PC-3 (cell line): Measurements from ENCODE around the gene NCEH1. TPM values are rescaled to one million over a fixed set of nuclear protein-coding genes. Genes with fewer than 3 reads are reported as not detected.
"Not testable (repeated sequence)": the region's sequence is repeated elsewhere in the genome, so short reads cannot be mapped to it uniquely, and the experiment has no call there.

ENCODE experiments used
- ATAC-seq: fragments of 200-7000 bp; cut with Tn5 transposase; 2 replicates; pipeline ENCODE4 v1.9.1; 2020; ENCODE audit warnings: mild to moderate bottlenecking, moderate library complexity
- BruUV-seq: library from RNA; stranded (reverse); fragments of 400-500 nt; replicated peaks from 2 replicates; lab custom pipeline; 2021; lab: Mats Ljungman, UMichigan
- CTCF ChIA-PET: fragments of 300-600 bp; sonication (Branson Sonifier 250); formaldehyde crosslinking; loops from one replicate; lab custom pipeline; 2022; ENCODE audit warnings: antibody characterized with exemption; lab: Charles Lee
- POLR2A ChIA-PET: fragments of 300-600 bp; sonication (Branson Sonifier 250); formaldehyde crosslinking; loops from one replicate; lab custom pipeline; 2022; ENCODE audit warnings: antibody characterized with exemption; ENCODE audit not compliant: unreplicated experiment; lab: Charles Lee
- DNase-seq: peaks from one replicate; pipeline ENCODE4 v3.0.0-alpha.2; 2015
- H2AFZ ChIP-seq: fragments of 300-600 bp; sonication (generic); 2 replicates; pipeline ENCODE4 v1.6.0; 2016; ENCODE audit warnings: antibody characterized with exemption, low read length
- H3F3A ChIP-seq: fragments of 300-600 bp; sonication (generic); one replicate; pipeline ENCODE4 v1.6.0; 2017; ENCODE audit warnings: antibody characterized with exemption, low read length, control low read depth, mild to moderate bottlenecking; ENCODE audit not compliant: unreplicated experiment
- H3K27ac ChIP-seq: fragments of 300-600 bp; sonication (generic); 2 replicates; pipeline ENCODE4 v1.5.1; 2016; ENCODE audit warnings: mild to moderate bottlenecking, low read length
- H3K27me3 ChIP-seq: fragments of 300-600 bp; sonication (generic); 2 replicates; pipeline ENCODE4 v1.6.1; 2016; ENCODE audit warnings: low read length, mixed read lengths
- H3K36me3 ChIP-seq: fragments of 300-600 bp; sonication (generic); 2 replicates; pipeline ENCODE4 v1.6.1; 2016; ENCODE audit warnings: low read depth, mixed run types, low read length, mixed read lengths
- H3K4me1 ChIP-seq: fragments of 300-600 bp; sonication (generic); 2 replicates; pipeline ENCODE4 v1.5.1; 2016; ENCODE audit warnings: low read length; ENCODE audit not compliant: insufficient read depth
- H3K4me2 ChIP-seq: fragments of 300-600 bp; sonication (generic); 2 replicates; pipeline ENCODE4 v1.6.0; 2016; ENCODE audit warnings: low read length
- H3K4me3 ChIP-seq: fragments of 300-600 bp; sonication (generic); 2 replicates; pipeline ENCODE4 v1.5.1; 2016; ENCODE audit warnings: mild to moderate bottlenecking, low read length, mixed read lengths
- H3K79me2 ChIP-seq: fragments of 300-600 bp; sonication (generic); 2 replicates; pipeline ENCODE4 v1.6.1; 2017; ENCODE audit warnings: low read length, mixed read lengths
- H3K9ac ChIP-seq: fragments of 300-600 bp; sonication (generic); 2 replicates; pipeline ENCODE4 v1.6.0; 2016; ENCODE audit warnings: mild to moderate bottlenecking, low read length
- H3K9me2 ChIP-seq: fragments of 300-600 bp; sonication (generic); replicated peaks from 2 replicates; pipeline ENCODE4 v1.6.1; 2016; ENCODE audit warnings: mixed run types, low read length, mixed read lengths
- H3K9me3 ChIP-seq: fragments of 300-600 bp; sonication (generic); 2 replicates; pipeline ENCODE4 v1.6.1; 2016; ENCODE audit warnings: low read length, mixed read lengths
- H4K20me1 ChIP-seq: fragments of 300-600 bp; sonication (generic); 2 replicates; pipeline ENCODE4 v1.6.1; 2016; ENCODE audit warnings: low read length, mixed read lengths
- EZH2 ChIP-seq: fragments of 300-600 bp; sonication (generic); IDR thresholded peaks from one replicate; pipeline ENCODE4 v1.6.1; 2017; ENCODE audit warnings: antibody characterized with exemption, mild to moderate bottlenecking, low read length; ENCODE audit not compliant: unreplicated experiment
- EZH2phosphoT487 ChIP-seq: fragments of 300-600 bp; sonication (generic); IDR thresholded peaks from 2 replicates; pipeline ENCODE4 v1.6.1; 2018; ENCODE audit warnings: mild to moderate bottlenecking, antibody characterized with exemption, low read length, borderline replicate concordance
- intact Hi-C: fragments of 100-400 bp; cut with micrococcal nuclease; formaldehyde crosslinking; loops from 2 replicates; pipeline ENCODE4 v1.9.0; 2023
- total RNA-seq: library from RNA; depleted of rRNA; stranded (reverse); fragments of >200 nt; gene quantifications from 2 replicates; pipeline ENCODE4 v1.2.3, GENCODE V29; 2014
- TF ChIP-seq, protein P1 (sequence below): fragments of 300-600 bp; sonication (generic); conservative IDR thresholded peaks from 2 replicates; pipeline ENCODE4 v1.5.1; 2017; ENCODE audit warnings: antibody characterized with exemption, low read depth, mild to moderate bottlenecking, low read length

NCEH1 gene
- total RNA-seq, 1 experiment from 2014 or later: 28.2 TPM

DNA sequence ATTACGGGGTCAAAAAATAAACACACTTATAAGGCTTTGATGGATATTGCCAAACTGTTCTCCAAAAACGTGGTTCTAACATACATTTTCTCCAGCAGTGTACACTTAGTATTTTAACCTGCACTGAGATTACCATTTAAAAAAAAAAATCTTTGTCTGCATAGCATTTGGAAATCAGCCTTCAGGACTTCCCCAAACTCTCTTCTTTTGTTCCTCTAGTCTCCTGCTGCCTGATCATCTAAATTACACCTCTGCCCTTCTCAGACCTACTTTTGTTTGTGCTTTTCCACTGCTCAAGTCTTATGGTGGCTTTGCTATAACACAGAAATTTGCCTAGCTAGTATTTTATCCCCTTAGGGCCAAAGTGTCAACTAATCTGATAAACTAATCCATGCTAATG, 3.8 kb downstream of the NCEH1 start:
- TF ChIP-seq, protein P1, sequence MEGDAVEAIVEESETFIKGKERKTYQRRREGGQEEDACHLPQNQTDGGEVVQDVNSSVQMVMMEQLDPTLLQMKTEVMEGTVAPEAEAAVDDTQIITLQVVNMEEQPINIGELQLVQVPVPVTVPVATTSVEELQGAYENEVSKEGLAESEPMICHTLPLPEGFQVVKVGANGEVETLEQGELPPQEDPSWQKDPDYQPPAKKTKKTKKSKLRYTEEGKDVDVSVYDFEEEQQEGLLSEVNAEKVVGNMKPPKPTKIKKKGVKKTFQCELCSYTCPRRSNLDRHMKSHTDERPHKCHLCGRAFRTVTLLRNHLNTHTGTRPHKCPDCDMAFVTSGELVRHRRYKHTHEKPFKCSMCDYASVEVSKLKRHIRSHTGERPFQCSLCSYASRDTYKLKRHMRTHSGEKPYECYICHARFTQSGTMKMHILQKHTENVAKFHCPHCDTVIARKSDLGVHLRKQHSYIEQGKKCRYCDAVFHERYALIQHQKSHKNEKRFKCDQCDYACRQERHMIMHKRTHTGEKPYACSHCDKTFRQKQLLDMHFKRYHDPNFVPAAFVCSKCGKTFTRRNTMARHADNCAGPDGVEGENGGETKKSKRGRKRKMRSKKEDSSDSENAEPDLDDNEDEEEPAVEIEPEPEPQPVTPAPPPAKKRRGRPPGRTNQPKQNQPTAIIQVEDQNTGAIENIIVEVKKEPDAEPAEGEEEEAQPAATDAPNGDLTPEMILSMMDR: no peak
- no peak for TF ChIP-seq EZH2
- TF ChIP-seq EZH2phosphoT487: no peak
- H3K79me2 ChIP-seq: peaks cover 87% of the 10 kb centered on the region
- no TSS peak for BruUV-seq
- no peak overlapping the region for H3K9ac ChIP-seq
- no peak overlapping the region for H3K4me3 ChIP-seq
- H3K4me2 ChIP-seq: peak overlapping the region; percentile 14; the same call in 1 of the 2 replicates
- no peak overlapping the region for H3K27ac ChIP-seq
- peaks cover 3% of the 10 kb centered on the region; the same call in 1 of the 2 replicates for H3K36me3 ChIP-seq
- POLR2A ChIA-PET: no interaction called here
- H3K4me1 ChIP-seq: peaks cover 30% of the 10 kb centered on the region
- no peaks in the 10 kb centered on the region for H3K27me3 ChIP-seq
- no peaks in the 10 kb centered on the region for H3K9me3 ChIP-seq
- no peak overlapping the region for H2AFZ ChIP-seq
- peaks cover 38% of the 10 kb centered on the region for H4K20me1 ChIP-seq
- CTCF ChIA-PET: no interaction called here
- H3K9me2 ChIP-seq: no peaks in the 10 kb centered on the region
- no peak for DNase-seq
- no peak for ATAC-seq
- peaks cover 8% of the 10 kb centered on the region for H3F3A ChIP-seq
- intact Hi-C loops: no loop called here

DNA sequence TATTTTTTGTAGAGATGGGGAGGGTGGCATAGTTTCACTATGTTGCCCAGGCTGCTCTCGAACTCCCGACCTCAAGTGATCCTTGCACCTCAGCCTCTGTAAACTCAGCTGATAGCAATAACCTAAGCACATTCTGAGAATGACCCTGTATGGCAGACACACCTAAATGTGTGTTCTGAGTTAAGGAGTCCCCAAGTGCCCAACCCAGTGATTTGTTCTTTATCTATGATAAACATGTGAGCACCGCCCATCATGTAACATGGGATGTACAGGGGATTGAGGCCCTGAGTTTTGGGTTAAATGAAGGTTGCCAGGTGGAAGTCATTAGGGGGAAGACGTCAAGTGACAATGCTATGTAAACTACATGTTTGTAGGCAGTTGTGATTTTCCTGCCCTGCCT, 5.7 kb downstream of the NCEH1 start:
- Histone ChIP-seq H3K4me3 (no peak overlapping the region), H4K20me1 (peaks cover 35% of the 10 kb centered on the region), H3K4me1 (peaks cover 22% of the 10 kb centered on the region), H3K79me2 (peaks cover 98% of the 10 kb centered on the region), H3K4me2 (no peak overlapping the region), H3K9ac (no peak overlapping the region), H2AFZ (no peak overlapping the region), H3K9me2 (no peaks in the 10 kb centered on the region), H3K9me3 (no peaks in the 10 kb centered on the region), H3K27ac (no peak overlapping the region), H3K36me3 (peaks cover 3% of the 10 kb centered on the region; the same call in 1 of the 2 replicates), H3K27me3 (no peaks in the 10 kb centered on the region), H3F3A (no peaks in the 10 kb centered on the region)
- DNase-seq: no peak
- no peak for ATAC-seq
- POLR2A ChIA-PET: interaction anchor here (0.6 to 1.5 kb wide), 2 partner anchors 24 to 45 kb away, joined by 3 to 6 read pairs; partner anchors contain the start of gene ECT2
- no TSS peak for BruUV-seq
- intact Hi-C loops: no loop called here
- CTCF ChIA-PET: no interaction called here
- no peak for TF ChIP-seq EZH2
- TF ChIP-seq, protein P1: no peak
- no peak for TF ChIP-seq EZH2phosphoT487

DNA sequence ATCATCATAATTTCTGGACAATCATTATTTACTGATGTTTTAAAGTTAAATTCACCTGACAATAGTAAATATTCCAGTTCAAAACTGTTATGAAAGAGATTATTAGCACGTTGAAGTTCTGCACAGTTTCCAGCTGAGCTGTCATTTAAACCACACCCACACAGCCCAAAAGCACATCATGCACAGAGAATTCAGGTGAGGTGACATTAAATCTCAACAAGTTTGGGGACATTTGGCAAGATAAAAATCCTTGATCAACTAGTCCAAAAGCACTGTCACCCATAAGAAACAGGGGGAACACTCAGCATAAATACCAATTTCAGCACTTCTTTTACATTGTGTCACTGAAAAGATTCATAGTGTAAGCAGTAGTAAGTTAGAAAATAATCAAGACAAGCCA, 6.9 kb downstream of the NCEH1 start:
- H3K9ac ChIP-seq: no peak overlapping the region
- CTCF ChIA-PET: interaction anchor here (0.9 kb wide), 1 partner anchor 47 kb away, joined by 4 read pairs; the partner anchor contains the start of gene ECT2

DNA sequence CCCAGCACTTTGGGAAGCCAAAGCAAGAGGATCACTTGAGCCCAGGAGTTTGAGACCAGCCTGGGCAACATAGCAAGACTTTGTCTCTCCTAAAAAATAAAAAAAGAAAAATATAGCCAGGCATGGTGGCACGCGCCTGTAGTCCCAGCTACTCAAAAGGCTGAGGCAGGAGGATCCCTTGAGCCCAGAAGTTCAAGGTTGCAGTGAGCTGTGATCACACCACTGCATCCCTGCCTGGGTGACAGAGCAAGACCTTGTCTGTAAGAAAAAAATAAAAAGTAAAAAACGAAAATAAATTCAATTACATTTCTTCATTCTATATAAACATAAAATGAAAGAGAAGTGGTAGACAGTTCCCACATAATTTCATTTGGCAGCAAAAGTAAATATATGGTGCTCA, 8.1 kb downstream of the NCEH1 start:
- CTCF ChIA-PET, ATAC-seq, H3K9ac ChIP-seq, H3K9me3 ChIP-seq, H2AFZ ChIP-seq, BruUV-seq, H3F3A ChIP-seq, H3K4me1 ChIP-seq, H3K4me3 ChIP-seq, DNase-seq, intact Hi-C loops, H3K27me3 ChIP-seq, H3K4me2 ChIP-seq, H3K36me3 ChIP-seq, H3K9me2 ChIP-seq, H3K27ac ChIP-seq, POLR2A ChIA-PET: not testable (repeated sequence)
- Histone ChIP-seq H4K20me1 (peaks cover 23% of the 10 kb centered on the region), H3K79me2 (peaks cover 97% of the 10 kb centered on the region)

More for the DNA sequence above, 6.9 kb downstream of the NCEH1 start:
- H3K27me3 ChIP-seq: no peaks in the 10 kb centered on the region
- no peak for ATAC-seq
- POLR2A ChIA-PET: interaction anchor here (0.5 to 1.5 kb wide), 3 partner anchors 9 to 46 kb away, joined by 3 to 6 read pairs (median 4); partner anchors contain the start of gene ECT2
- DNase-seq: no peak
- H3K79me2 ChIP-seq: peaks cover 98% of the 10 kb centered on the region
- H3K4me1 ChIP-seq: peaks cover 15% of the 10 kb centered on the region
- peaks cover 3% of the 10 kb centered on the region; the same call in 1 of the 2 replicates for H3K36me3 ChIP-seq
- no TSS peak for BruUV-seq
- H3K4me3 ChIP-seq: no peak overlapping the region
- no peak for TF ChIP-seq EZH2phosphoT487
- TF ChIP-seq, protein P1: no peak
- no peak for TF ChIP-seq EZH2
- H3F3A ChIP-seq: no peaks in the 10 kb centered on the region
- no peak overlapping the region for H3K4me2 ChIP-seq
- no peak overlapping the region for H3K27ac ChIP-seq
- intact Hi-C loops: no loop called here
- peaks cover 23% of the 10 kb centered on the region for H4K20me1 ChIP-seq
- H2AFZ ChIP-seq: no peak overlapping the region
- no peaks in the 10 kb centered on the region for H3K9me3 ChIP-seq
- no peaks in the 10 kb centered on the region for H3K9me2 ChIP-seq
